Mesendoderm (in vitro differentiated cells): Measurements from ENCODE around the gene LRRC8D.
A peak's percentile ranks its signal among the peaks of the same experiment; 100 is the strongest.
"Not testable (repeated sequence)": the region's sequence is repeated elsewhere in the genome, so short reads cannot be mapped to it uniquely, and the experiment has no call there.

Experiments used
- DNase-seq: peaks from one replicate; pipeline ENCODE4 v3.0.0; 2013
- H2AK5ac ChIP-seq: 2 replicates; pipeline ENCODE4 v1.6.1; 2013; ENCODE audit warnings: low read length, inconsistent platforms
- H2BK120ac ChIP-seq: 2 replicates; pipeline ENCODE4 v1.6.1; 2013; ENCODE audit warnings: low read depth, mild to moderate bottlenecking, low read length, moderate library complexity, mixed read lengths
- H2BK15ac ChIP-seq: replicated peaks from 2 replicates; pipeline ENCODE4 v1.6.1; 2013; ENCODE audit warnings: low read depth, mild to moderate bottlenecking, moderate library complexity
- H2BK5ac ChIP-seq: 2 replicates; pipeline ENCODE4 v1.6.1; 2013; ENCODE audit warnings: low read length, inconsistent platforms
- H3K18ac ChIP-seq: 2 replicates; pipeline ENCODE4 v1.6.1; 2013; ENCODE audit warnings: mild to moderate bottlenecking, low read length, mixed read lengths
- H3K23ac ChIP-seq: one replicate; pipeline ENCODE4 v1.6.1; 2013; ENCODE audit warnings: low read length
- H3K27ac ChIP-seq: 2 replicates; pipeline ENCODE4 v1.5.1; 2013; ENCODE audit warnings: low read depth, mild to moderate bottlenecking, inconsistent platforms, low read length, moderate library complexity
- H3K27me3 ChIP-seq: 2 replicates; pipeline ENCODE4 v1.6.1; 2013; ENCODE audit warnings: low read length, control low read depth, mild to moderate bottlenecking, inconsistent platforms; ENCODE audit not compliant: insufficient read depth, poor library complexity
- H3K36me3 ChIP-seq: 2 replicates; pipeline ENCODE4 v1.6.1; 2013; ENCODE audit warnings: low read length, inconsistent platforms; ENCODE audit not compliant: control insufficient read depth, insufficient read depth
- H3K4ac ChIP-seq: one replicate; pipeline ENCODE4 v1.6.1; 2013; ENCODE audit warnings: low read depth, mild to moderate bottlenecking, low read length, moderate library complexity
- H3K4me1 ChIP-seq: 2 replicates; pipeline ENCODE4 v1.6.1; 2013; ENCODE audit warnings: low read depth, low read length, inconsistent platforms; ENCODE audit not compliant: control insufficient read depth
- H3K4me2 ChIP-seq: 2 replicates; pipeline ENCODE4 v1.6.1; 2013; ENCODE audit warnings: low read length
- H3K4me3 ChIP-seq: 2 replicates; pipeline ENCODE4 v1.5.1; 2013; ENCODE audit warnings: mild to moderate bottlenecking, low read length
- H3K56ac ChIP-seq: one replicate; pipeline ENCODE4 v1.6.1; 2013; ENCODE audit warnings: low read length
- H3K79me1 ChIP-seq: 2 replicates; pipeline ENCODE4 v1.6.1; 2013; ENCODE audit warnings: low read length, inconsistent platforms
- H3K79me2 ChIP-seq: 2 replicates; pipeline ENCODE4 v1.6.1; 2013; ENCODE audit warnings: mild to moderate bottlenecking, low read length; ENCODE audit not compliant: control insufficient read depth, insufficient read depth
- H3K9ac ChIP-seq: 2 replicates; pipeline ENCODE4 v1.6.1; 2013; ENCODE audit warnings: low read length, inconsistent platforms
- H4K5ac ChIP-seq: one replicate; pipeline ENCODE4 v1.6.1; 2013; ENCODE audit warnings: low read length
- H4K8ac ChIP-seq: one replicate; pipeline ENCODE4 v1.6.1; 2013; ENCODE audit warnings: low read depth, mild to moderate bottlenecking, control low read depth, low read length, moderate library complexity
- WGBS: extraction: QIAGEN DNeasy Blood & Tissue Kit; methylation state at CpG from one replicate; pipeline ENCODE4 v1.1.7; 2013; ENCODE audit warnings: low lambda C conversion rate, missing lambda C conversion rate; ENCODE audit not compliant: insufficient coverage; ENCODE audit errors: extremely low coverage; 5-methylcytosine and 5-hydroxymethylcytosine counted together

LRRC8D gene

GRCh38 chr1:89919174-89919573 lies 98.3 kb downstream of the LRRC8D start:
- H3K56ac ChIP-seq = no peak overlapping the region
- no peak overlapping the region for H2BK5ac ChIP-seq
- no peak for DNase-seq

GRCh38 chr1:89922911-89923310 lies 102.1 kb downstream of the LRRC8D start:
- no peak overlapping the region for H2BK120ac ChIP-seq
- H3K27me3 ChIP-seq = no peaks in the 10 kb centered on the region
- WGBS = no CpG with 5 or more reads among the region's 2 CpGs
- H3K36me3 ChIP-seq = no peaks in the 10 kb centered on the region
- H4K8ac ChIP-seq = no peak overlapping the region
- H3K79me2 ChIP-seq = no peaks in the 10 kb centered on the region
- H3K23ac ChIP-seq = no peak overlapping the region
- H3K27ac ChIP-seq = no peak overlapping the region
- H3K18ac ChIP-seq = no peak overlapping the region
- H2BK5ac ChIP-seq = no peak overlapping the region
- no peak overlapping the region for H2AK5ac ChIP-seq
- H4K5ac ChIP-seq = no peak overlapping the region
- H2BK15ac ChIP-seq = no peak overlapping the region
- no peaks in the 10 kb centered on the region for H3K79me1 ChIP-seq
- no peak overlapping the region for H3K4ac ChIP-seq
- H3K56ac ChIP-seq = no peak overlapping the region
- H3K4me1 ChIP-seq = peaks cover 2% of the 10 kb centered on the region
- no peak for DNase-seq
- H3K9ac ChIP-seq = no peak overlapping the region
- H3K4me3 ChIP-seq = no peak overlapping the region
- H3K4me2 ChIP-seq = no peak overlapping the region

More at GRCh38 chr1:89919174-89919573, 98.3 kb downstream of the LRRC8D start:
- no peak overlapping the region for H2BK120ac ChIP-seq
- H2AK5ac ChIP-seq = no peak overlapping the region
- no peak overlapping the region for H3K27ac ChIP-seq
- H3K79me1 ChIP-seq = no peaks in the 10 kb centered on the region
- no peak overlapping the region for H4K8ac ChIP-seq
- H3K4me1 ChIP-seq = peaks cover 2% of the 10 kb centered on the region
- H4K5ac ChIP-seq = no peak overlapping the region
- no peak overlapping the region for H3K23ac ChIP-seq
- H3K27me3 ChIP-seq = no peaks in the 10 kb centered on the region
- no peak overlapping the region for H3K9ac ChIP-seq
- H3K4me2 ChIP-seq = no peak overlapping the region
- no peak overlapping the region for H3K4me3 ChIP-seq
- peak overlapping the region; percentile 36 for H2BK15ac ChIP-seq
- H3K4ac ChIP-seq = no peak overlapping the region
- H3K18ac ChIP-seq = peak overlapping the region; percentile 68
- no peaks in the 10 kb centered on the region for H3K79me2 ChIP-seq
- H3K36me3 ChIP-seq = no peaks in the 10 kb centered on the region

- DNase-seq = no peak
- Histone ChIP-seq H4K8ac (no peak overlapping the region), H2BK120ac (no peak overlapping the region), H3K4me2 (no peak overlapping the region), H3K79me2 (no peaks in the 10 kb centered on the region), H2AK5ac (no peak overlapping the region), H3K36me3 (no peaks in the 10 kb centered on the region), H3K79me1 (no peaks in the 10 kb centered on the region), H3K4me1 (peaks cover 2% of the 10 kb centered on the region), H3K4me3 (no peak overlapping the region), H4K5ac (no peak overlapping the region), H3K56ac (no peak overlapping the region), H3K27me3 (no peaks in the 10 kb centered on the region), H3K4ac (no peak overlapping the region), H2BK5ac (no peak overlapping the region), H3K9ac (no peak overlapping the region), H3K27ac (no peak overlapping the region), H3K23ac (no peak overlapping the region), H2BK15ac (no peak overlapping the region), H3K18ac (no peak overlapping the region)
- WGBS = no CpG with 5 or more reads among the region's 3 CpGs
These were observed 102.7 kb downstream of the LRRC8D start for GRCh38 chr1:89923517-89923916.

- no CpG with 5 or more reads among the region's 1 CpG for WGBS
- not testable (repeated sequence) for H4K8ac ChIP-seq, H3K36me3 ChIP-seq, H3K27me3 ChIP-seq, H2AK5ac ChIP-seq, H3K4me1 ChIP-seq, H4K5ac ChIP-seq, H2BK120ac ChIP-seq, H3K4me3 ChIP-seq, H3K27ac ChIP-seq, H3K4ac ChIP-seq, H3K56ac ChIP-seq, H3K79me1 ChIP-seq, H2BK15ac ChIP-seq, H3K18ac ChIP-seq, H3K4me2 ChIP-seq, H3K79me2 ChIP-seq, H3K23ac ChIP-seq, DNase-seq, H3K9ac ChIP-seq, H2BK5ac ChIP-seq
These were observed 103.2 kb downstream of the LRRC8D start for GRCh38 chr1:89924075-89924474.

- Histone ChIP-seq H3K56ac (no peak overlapping the region), H2BK15ac (no peak overlapping the region), H2AK5ac (no peak overlapping the region), H3K18ac (no peak overlapping the region), H3K9ac (no peak overlapping the region), H3K27me3 (no peaks in the 10 kb centered on the region), H3K4me2 (no peak overlapping the region), H3K27ac (no peak overlapping the region), H3K23ac (no peak overlapping the region), H3K4me3 (no peak overlapping the region), H3K79me1 (no peaks in the 10 kb centered on the region), H2BK5ac (no peak overlapping the region), H3K79me2 (no peaks in the 10 kb centered on the region), H3K4ac (no peak overlapping the region), H2BK120ac (no peak overlapping the region), H3K4me1 (peaks cover 6% of the 10 kb centered on the region), H3K36me3 (no peaks in the 10 kb centered on the region), H4K8ac (no peak overlapping the region), H4K5ac (no peak overlapping the region)
- no CpG with 5 or more reads among the region's 5 CpGs for WGBS
- no peak for DNase-seq
These were observed 106.2 kb downstream of the LRRC8D start for GRCh38 chr1:89927049-89927448.

GRCh38 chr1:89927478-89927877 lies 106.6 kb downstream of the LRRC8D start:
- WGBS = no CpG with 5 or more reads among the region's 1 CpG
- H3K4ac ChIP-seq = no peak overlapping the region
- no peaks in the 10 kb centered on the region for H3K36me3 ChIP-seq
- H3K56ac ChIP-seq = no peak overlapping the region
- DNase-seq = no peak
- H3K79me2 ChIP-seq = no peaks in the 10 kb centered on the region
- H3K18ac ChIP-seq = no peak overlapping the region
- no peak overlapping the region for H4K8ac ChIP-seq
- no peak overlapping the region for H3K9ac ChIP-seq
- H2AK5ac ChIP-seq = no peak overlapping the region
- no peak overlapping the region for H2BK120ac ChIP-seq
- H4K5ac ChIP-seq = no peak overlapping the region
- H3K4me2 ChIP-seq = no peak overlapping the region
- peaks cover 6% of the 10 kb centered on the region for H3K4me1 ChIP-seq
- H3K23ac ChIP-seq = no peak overlapping the region
- no peaks in the 10 kb centered on the region for H3K79me1 ChIP-seq
- H3K27me3 ChIP-seq = no peaks in the 10 kb centered on the region
- no peak overlapping the region for H2BK5ac ChIP-seq
- no peak overlapping the region for H2BK15ac ChIP-seq
- H3K27ac ChIP-seq = no peak overlapping the region
- H3K4me3 ChIP-seq = no peak overlapping the region
